Nephron progenitor cell (in vitro differentiated cells): ENCODE measurements around the gene WIPF2.
A peak's percentile ranks its signal among the peaks of the same experiment; 100 is the strongest.

Source experiments
- DNase-seq: peaks from one replicate; pipeline ENCODE4 v3.0.0; 2021
- H3K27ac Mint-ChIP-seq: 2 replicates; pipeline ENCODE4 v1.8.0; 2021; ENCODE audit warnings: mild to moderate bottlenecking, moderate library complexity, mixed read lengths
- H3K27me3 Mint-ChIP-seq: 2 replicates; pipeline ENCODE4 v1.8.0; 2021; ENCODE audit warnings: mild to moderate bottlenecking, low read depth, mixed read lengths; ENCODE audit not compliant: poor library complexity
- H3K36me3 Mint-ChIP-seq: 2 replicates; pipeline ENCODE4 v1.8.0; 2021; ENCODE audit warnings: low read depth, mixed read lengths
- H3K4me1 Mint-ChIP-seq: 2 replicates; pipeline ENCODE4 v1.8.0; 2021; ENCODE audit warnings: mixed read lengths
- H3K4me3 Mint-ChIP-seq: 2 replicates; pipeline ENCODE4 v1.8.0; 2021; ENCODE audit warnings: mild to moderate bottlenecking, moderate library complexity, mixed read lengths
- H3K9me3 Mint-ChIP-seq: 2 replicates; pipeline ENCODE4 v1.8.0; 2021; ENCODE audit warnings: mild to moderate bottlenecking, moderate library complexity, mixed read lengths
- CTCF ChIP-seq: fragments of 200-600 bp; sonication (generic); IDR thresholded peaks from 2 replicates; pipeline ENCODE4 v1.5.0; 2021; ENCODE audit warnings: antibody characterized with exemption

The WIPF2 gene

GRCh38 chr17:40284085-40284713 is 65.1 kb downstream of the WIPF2 start:
- Mint-ChIP-seq H3K4me1 (peaks cover 16% of the 10 kb centered on the region), H3K36me3 (peaks cover 38% of the 10 kb centered on the region), H3K4me3 (no peak overlapping the region), H3K9me3 (peaks cover 3% of the 10 kb centered on the region), H3K27me3 (no peaks in the 10 kb centered on the region), H3K27ac (no peak overlapping the region)
- no peak for TF ChIP-seq CTCF
- DNase-seq = no peak

GRCh38 chr17:40286473-40286872 is 67.4 kb downstream of the WIPF2 start:
- no peak for DNase-seq
- no peak overlapping the region for H3K27ac Mint-ChIP-seq
- peaks cover 27% of the 10 kb centered on the region for H3K4me1 Mint-ChIP-seq
- H3K9me3 Mint-ChIP-seq = peaks cover 3% of the 10 kb centered on the region
- H3K4me3 Mint-ChIP-seq = no peak overlapping the region
- no peaks in the 10 kb centered on the region for H3K27me3 Mint-ChIP-seq
- no peak for TF ChIP-seq CTCF
- peaks cover 41% of the 10 kb centered on the region for H3K36me3 Mint-ChIP-seq

DNA sequence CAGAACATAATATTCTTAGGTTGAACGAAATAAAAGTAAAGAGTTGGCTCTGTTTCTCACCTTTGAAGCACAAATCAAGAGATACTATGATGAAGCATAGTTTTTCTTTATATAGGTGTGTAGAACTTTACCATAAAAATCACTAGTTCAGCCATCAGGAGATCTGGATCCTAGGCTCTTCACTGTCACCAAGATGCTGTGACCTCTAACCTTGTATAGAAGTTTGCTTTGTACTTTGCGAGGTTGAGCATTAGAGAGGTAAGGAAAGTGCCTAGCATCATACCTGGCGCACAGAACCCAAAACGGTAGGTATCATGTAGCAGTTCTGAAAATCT is 68.0 kb downstream of the WIPF2 start:
- TF ChIP-seq CTCF = no peak
- Mint-ChIP-seq H3K4me3 (peak overlapping the region; percentile 95), H3K9me3 (peaks cover 3% of the 10 kb centered on the region), H3K27ac (no peak overlapping the region), H3K36me3 (peaks cover 39% of the 10 kb centered on the region), H3K4me1 (peaks cover 27% of the 10 kb centered on the region), H3K27me3 (no peaks in the 10 kb centered on the region)
- DNase-seq = no peak

DNA sequence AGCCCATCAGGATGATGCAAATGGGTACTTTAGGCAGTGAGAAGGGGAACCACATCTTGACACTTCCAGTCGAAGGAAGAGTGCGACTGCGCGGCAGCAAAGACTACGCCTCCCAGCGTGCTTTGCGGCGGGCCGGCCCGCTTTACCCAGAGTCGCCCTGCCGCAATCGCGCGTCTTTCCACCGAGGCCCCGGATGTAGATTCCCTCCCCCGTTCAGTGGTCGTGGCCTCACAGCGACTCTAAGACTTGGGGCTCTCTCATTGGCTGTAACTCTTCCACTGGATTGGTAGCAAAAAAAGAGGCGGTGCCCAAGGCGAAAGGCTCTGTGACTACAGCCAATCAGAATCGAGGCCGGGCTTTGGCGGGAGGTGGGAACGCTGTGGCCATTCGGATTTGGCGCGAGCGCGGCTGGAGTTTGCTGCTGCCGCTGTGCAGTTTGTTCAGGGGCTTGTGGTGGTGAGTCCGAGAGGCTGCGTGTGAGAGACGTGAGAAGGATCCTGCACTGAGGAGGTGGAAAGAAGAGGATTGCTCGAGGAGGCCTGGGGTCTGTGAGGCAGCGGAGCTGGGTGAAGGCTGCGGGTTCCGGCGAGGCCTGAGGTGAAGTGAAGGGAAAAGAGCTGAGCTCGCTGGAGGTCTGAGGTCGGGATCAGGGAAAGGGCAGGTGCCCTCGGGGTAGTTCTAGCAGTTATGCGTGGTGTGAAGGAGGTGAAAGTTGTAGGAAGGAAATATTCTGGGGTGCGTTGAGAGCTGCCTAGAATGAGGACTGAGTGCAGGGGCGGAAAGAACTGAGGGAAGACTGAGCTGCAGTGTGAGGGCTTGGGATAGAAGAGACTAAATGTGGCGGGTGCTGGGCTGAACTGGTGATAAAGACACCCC is 68.6 kb downstream of the WIPF2 start, which contains the start of gene CDC6:
Gene CDC6, plus strand, starts transcription at position 386 of the 876 bp plus-strand sequence. CDS start 1,542 bp downstream, outside the sequence.
- peaks cover 27% of the 10 kb centered on the region for H3K4me1 Mint-ChIP-seq
- TF ChIP-seq CTCF = no peak
- no peaks in the 10 kb centered on the region for H3K27me3 Mint-ChIP-seq
- peak within 1 kb of the TSS; percentile 97 for H3K27ac Mint-ChIP-seq
- peak within 1 kb of the TSS; percentile 95 for H3K4me3 Mint-ChIP-seq
- H3K9me3 Mint-ChIP-seq = peaks cover 3% of the 10 kb centered on the region
- H3K36me3 Mint-ChIP-seq = peaks cover 33% of the 10 kb centered on the region
- DNase-seq = peak; percentile 97

GRCh38 chr17:40290629-40291280 is 71.7 kb downstream of the WIPF2 start:
- Mint-ChIP-seq H3K9me3 (peaks cover 3% of the 10 kb centered on the region), H3K4me3 (no peak overlapping the region), H3K4me1 (peaks cover 22% of the 10 kb centered on the region), H3K27ac (no peak overlapping the region), H3K27me3 (no peaks in the 10 kb centered on the region), H3K36me3 (peaks cover 45% of the 10 kb centered on the region)
- TF ChIP-seq CTCF = peak; percentile 49
- DNase-seq = no peak
